OCI-LY3 (cell line): ENCODE measurements around the gene TRMT1L.

Source experiments
- H2AFZ ChIP-seq: fragments of 200-600, 300-600 bp; shearing (Covaris generic); 2 replicates; pipeline ENCODE4 v1.6.0; 2014; ENCODE audit warnings: antibody characterized with exemption, low read depth, low read length
- H3K27ac ChIP-seq: fragments of 200-600, 300-600 bp; sonication (generic); 2 replicates; pipeline ENCODE4 v1.5.1; 2014; ENCODE audit warnings: mild to moderate bottlenecking, low read length, moderate library complexity, mixed read lengths
- H3K27me3 ChIP-seq: fragments of 200-600, 300-600 bp; sonication (generic); 2 replicates; pipeline ENCODE4 v1.6.1; 2014; ENCODE audit warnings: low read depth, low read length, mixed read lengths
- H3K36me3 ChIP-seq: fragments of 200-600, 300-600 bp; sonication (generic); replicated peaks from 2 replicates; pipeline ENCODE3; 2014; ENCODE audit warnings: low read depth, low read length, mixed read lengths
- H3K4me1 ChIP-seq: fragments of 300-600, 200-600 bp; sonication (generic); 2 replicates; pipeline ENCODE4 v1.6.1; 2014; ENCODE audit warnings: low read length, mixed read lengths
- H3K4me2 ChIP-seq: fragments of 200-600, 300-600 bp; sonication (generic); 2 replicates; pipeline ENCODE4 v1.6.1; 2014; ENCODE audit warnings: low read length, mixed read lengths
- H3K4me3 ChIP-seq: fragments of 300-600, 200-600 bp; sonication (generic); 2 replicates; pipeline ENCODE4 v1.5.1; 2014; ENCODE audit warnings: antibody characterized with exemption, mild to moderate bottlenecking, low read length, moderate library complexity
- H3K79me2 ChIP-seq: fragments of 300-600, 200-600 bp; shearing (Covaris generic); 2 replicates; pipeline ENCODE4 v1.6.1; 2014; ENCODE audit warnings: mild to moderate bottlenecking, low read length, mixed read lengths
- H3K9ac ChIP-seq: fragments of 300-600, 200-600 bp; shearing (Covaris generic); 2 replicates; pipeline ENCODE4 v1.6.0; 2014; ENCODE audit warnings: mild to moderate bottlenecking, low read length, moderate library complexity
- H3K9me3 ChIP-seq: fragments of 200-600, 300-600 bp; shearing (Covaris generic); 2 replicates; pipeline ENCODE4 v1.6.1; 2014; ENCODE audit warnings: low read length, mixed read lengths; ENCODE audit not compliant: insufficient read depth
- H4K20me1 ChIP-seq: fragments of 200-600, 300-600 bp; sonication (generic); 2 replicates; pipeline ENCODE4 v1.6.1; 2016; ENCODE audit warnings: low read length, mixed read lengths; ENCODE audit not compliant: insufficient read depth
- EZH2phosphoT487 ChIP-seq: fragments of 200-600 bp; shearing (Covaris generic); IDR thresholded peaks from 2 replicates; pipeline ENCODE4 v1.6.1; 2018; ENCODE audit warnings: antibody characterized with exemption, mixed run types, low read depth
- TF ChIP-seq, protein P1 (sequence below): fragments of 200-600, 300-600 bp; sonication (generic); IDR thresholded peaks from 2 replicates; pipeline ENCODE4 v1.5.1; 2014; ENCODE audit warnings: antibody characterized with exemption, low read length, low read depth

The TRMT1L gene

DNA sequence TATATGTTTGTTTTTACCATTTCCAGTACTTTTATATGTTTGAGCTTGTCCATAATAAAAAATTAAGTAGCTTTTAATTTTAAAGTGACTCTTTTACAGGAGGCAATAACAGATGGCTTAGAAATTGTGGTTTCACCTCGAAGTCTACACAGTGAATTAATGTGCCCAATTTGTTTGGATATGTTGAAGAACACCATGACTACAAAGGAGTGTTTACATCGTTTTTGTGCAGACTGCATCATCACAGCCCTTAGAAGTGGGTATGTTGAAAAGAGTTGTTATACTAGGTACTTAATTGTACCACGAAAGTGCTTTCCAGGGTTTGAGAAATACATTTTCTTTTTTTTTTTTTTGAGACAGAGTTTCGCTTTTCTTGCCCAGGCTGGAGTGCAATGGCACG, 65.3 kb downstream of the TRMT1L start:
- Histone ChIP-seq H3K4me3 (no peak overlapping the region), H3K36me3 (peaks cover 31% of the 10 kb centered on the region), H4K20me1 (no peaks in the 10 kb centered on the region), H3K9ac (no peak overlapping the region), H3K4me2 (no peak overlapping the region), H3K9me3 (no peaks in the 10 kb centered on the region), H3K79me2 (peaks cover 4% of the 10 kb centered on the region; the same call in 1 of the 2 replicates), H3K4me1 (no peaks in the 10 kb centered on the region), H3K27ac (no peak overlapping the region), H3K27me3 (no peaks in the 10 kb centered on the region), H2AFZ (no peak overlapping the region)
- no peak for TF ChIP-seq EZH2phosphoT487
- TF ChIP-seq, protein P1, sequence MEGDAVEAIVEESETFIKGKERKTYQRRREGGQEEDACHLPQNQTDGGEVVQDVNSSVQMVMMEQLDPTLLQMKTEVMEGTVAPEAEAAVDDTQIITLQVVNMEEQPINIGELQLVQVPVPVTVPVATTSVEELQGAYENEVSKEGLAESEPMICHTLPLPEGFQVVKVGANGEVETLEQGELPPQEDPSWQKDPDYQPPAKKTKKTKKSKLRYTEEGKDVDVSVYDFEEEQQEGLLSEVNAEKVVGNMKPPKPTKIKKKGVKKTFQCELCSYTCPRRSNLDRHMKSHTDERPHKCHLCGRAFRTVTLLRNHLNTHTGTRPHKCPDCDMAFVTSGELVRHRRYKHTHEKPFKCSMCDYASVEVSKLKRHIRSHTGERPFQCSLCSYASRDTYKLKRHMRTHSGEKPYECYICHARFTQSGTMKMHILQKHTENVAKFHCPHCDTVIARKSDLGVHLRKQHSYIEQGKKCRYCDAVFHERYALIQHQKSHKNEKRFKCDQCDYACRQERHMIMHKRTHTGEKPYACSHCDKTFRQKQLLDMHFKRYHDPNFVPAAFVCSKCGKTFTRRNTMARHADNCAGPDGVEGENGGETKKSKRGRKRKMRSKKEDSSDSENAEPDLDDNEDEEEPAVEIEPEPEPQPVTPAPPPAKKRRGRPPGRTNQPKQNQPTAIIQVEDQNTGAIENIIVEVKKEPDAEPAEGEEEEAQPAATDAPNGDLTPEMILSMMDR: no peak

DNA sequence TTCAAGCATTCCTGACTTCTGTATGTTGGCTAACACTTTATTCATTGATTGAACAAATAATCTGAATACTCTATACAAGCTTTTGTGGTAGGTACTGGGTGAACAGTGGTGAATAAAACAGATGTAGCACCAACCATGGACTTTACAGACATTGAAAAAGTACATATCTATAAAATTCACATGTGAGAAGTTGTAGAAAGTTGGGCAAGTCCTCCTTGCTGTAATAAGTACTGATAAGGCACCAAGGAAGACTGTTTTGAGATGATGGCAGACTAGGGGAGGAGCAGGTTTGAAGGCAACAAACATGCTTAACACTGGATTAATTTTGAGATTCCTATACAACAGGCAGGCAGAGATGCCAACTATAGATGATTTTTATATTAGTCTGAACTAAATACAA, 69.0 kb downstream of the TRMT1L start:
- Histone ChIP-seq H3K79me2 (peaks cover 32% of the 10 kb centered on the region), H3K4me2 (no peak overlapping the region), H3K27ac (no peak overlapping the region), H3K4me3 (no peak overlapping the region), H3K9me3 (no peaks in the 10 kb centered on the region), H3K9ac (no peak overlapping the region), H3K27me3 (no peaks in the 10 kb centered on the region), H3K4me1 (no peaks in the 10 kb centered on the region), H2AFZ (no peak overlapping the region), H3K36me3 (peaks cover 16% of the 10 kb centered on the region), H4K20me1 (peaks cover 5% of the 10 kb centered on the region)
- TF ChIP-seq, protein P1: no peak
- TF ChIP-seq EZH2phosphoT487: no peak

DNA sequence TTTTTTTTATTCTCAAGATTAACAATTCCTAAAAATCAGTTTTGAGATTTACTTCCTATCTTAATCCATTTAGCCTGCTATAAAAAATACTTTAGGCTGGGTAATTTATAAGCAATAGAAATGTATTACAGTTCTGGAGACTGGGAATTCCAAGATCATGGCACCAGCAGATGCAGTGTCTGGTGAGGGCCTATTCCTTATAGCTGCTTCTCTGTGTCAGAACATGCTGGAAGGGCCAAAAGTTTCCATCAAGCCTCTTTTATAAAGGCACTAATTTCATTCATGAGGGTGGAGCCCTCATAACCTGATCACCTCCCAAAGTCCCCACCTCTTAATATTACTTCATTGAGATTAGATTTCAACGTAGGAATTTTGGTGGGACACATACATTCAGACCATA, 69.7 kb downstream of the TRMT1L start:
- H3K9me3 ChIP-seq: no peaks in the 10 kb centered on the region
- H3K79me2 ChIP-seq: peaks cover 36% of the 10 kb centered on the region
- H3K4me3 ChIP-seq: no peak overlapping the region
- H4K20me1 ChIP-seq: peaks cover 5% of the 10 kb centered on the region
- H3K27me3 ChIP-seq: no peaks in the 10 kb centered on the region
- H2AFZ ChIP-seq: no peak overlapping the region
- H3K4me2 ChIP-seq: no peak overlapping the region
- TF ChIP-seq, protein P1: no peak
- no peak for TF ChIP-seq EZH2phosphoT487
- H3K36me3 ChIP-seq: peaks cover 16% of the 10 kb centered on the region
- H3K27ac ChIP-seq: no peak overlapping the region
- no peak overlapping the region for H3K9ac ChIP-seq
- no peaks in the 10 kb centered on the region for H3K4me1 ChIP-seq

DNA sequence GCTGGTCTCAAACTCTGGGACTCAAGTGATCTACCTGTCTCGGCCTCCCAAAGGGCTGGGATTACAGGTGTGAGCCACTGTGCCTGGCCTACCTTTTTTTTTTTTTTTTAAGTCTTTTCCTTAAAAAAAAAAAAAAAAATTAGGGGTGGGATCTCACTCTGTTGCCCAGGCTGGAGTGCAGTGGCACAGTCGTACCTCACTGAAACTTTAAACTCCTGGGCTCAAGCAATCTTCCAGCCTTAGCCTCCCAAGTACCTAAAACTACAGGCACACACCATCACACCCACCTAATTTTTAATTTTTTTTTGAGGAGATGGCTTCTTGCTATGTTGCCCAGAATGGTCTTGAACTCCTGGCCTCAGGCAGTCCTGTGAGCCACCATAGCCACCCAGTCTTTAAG, 72.9 kb downstream of the TRMT1L start:
- Histone ChIP-seq H3K36me3 (peaks cover 11% of the 10 kb centered on the region), H3K9ac (no peak overlapping the region)
- TF ChIP-seq, protein P1: no peak

More for the DNA sequence above, 72.9 kb downstream of the TRMT1L start:
- peaks cover 65% of the 10 kb centered on the region for H3K79me2 ChIP-seq
- H3K4me1 ChIP-seq: no peaks in the 10 kb centered on the region
- H3K9me3 ChIP-seq: no peaks in the 10 kb centered on the region
- H3K27me3 ChIP-seq: no peaks in the 10 kb centered on the region
- no peak overlapping the region for H2AFZ ChIP-seq
- no peak overlapping the region for H3K4me3 ChIP-seq
- no peak overlapping the region for H3K27ac ChIP-seq
- peaks cover 5% of the 10 kb centered on the region for H4K20me1 ChIP-seq
- H3K4me2 ChIP-seq: no peak overlapping the region
